ENCODE results near the gene BCORL1.

The BCORL1 gene

GRCh38 chrX:130024127-130024526 is 41.7 kb downstream of the BCORL1 start:
- Histone ChIP-seq H3K9ac (ENCODE audit: low read length) (no peak overlapping the region), H3K36me3 (ENCODE audit: control insufficient read depth, insufficient read depth, low read length) (no peaks in the 10 kb centered on the region), H3K4me3 (ENCODE audit: low read length) (no peak overlapping the region), H3K27me3 (ENCODE audit: control insufficient read depth, insufficient read depth, low read length) (no peaks in the 10 kb centered on the region), H3K9me3 (ENCODE audit: control insufficient read depth, low read length) (no peaks in the 10 kb centered on the region), H3K4me1 (ENCODE audit: control insufficient read depth, insufficient read depth, low read length) (peaks cover 5% of the 10 kb centered on the region)

GRCh38 chrX:130025256-130025655 is 42.8 kb downstream of the BCORL1 start:
- Histone ChIP-seq H3K27me3 (ENCODE audit: control insufficient read depth, insufficient read depth, low read length) (no peaks in the 10 kb centered on the region), H3K36me3 (ENCODE audit: control insufficient read depth, insufficient read depth, low read length) (no peaks in the 10 kb centered on the region)

GRCh38 chrX:130027569-130027968 is 45.1 kb downstream of the BCORL1 start:
- Histone ChIP-seq H3K27me3 (ENCODE audit: control insufficient read depth, insufficient read depth, low read length) (no peaks in the 10 kb centered on the region), H3K9ac (ENCODE audit: low read length) (no peak overlapping the region), H3K4me3 (ENCODE audit: low read length) (no peak overlapping the region), H3K4me1 (ENCODE audit: control insufficient read depth, insufficient read depth, low read length) (peaks cover 5% of the 10 kb centered on the region), H3K36me3 (ENCODE audit: control insufficient read depth, insufficient read depth, low read length) (no peaks in the 10 kb centered on the region), H3K9me3 (ENCODE audit: control insufficient read depth, low read length) (no peaks in the 10 kb centered on the region)

More at GRCh38 chrX:130025256-130025655, 42.8 kb downstream of the BCORL1 start:
- peaks cover 5% of the 10 kb centered on the region for H3K4me1 ChIP-seq (ENCODE audit: control insufficient read depth, insufficient read depth, low read length)
- H3K9me3 ChIP-seq (ENCODE audit: control insufficient read depth, low read length) = no peaks in the 10 kb centered on the region
- H3K4me3 ChIP-seq (ENCODE audit: low read length) = no peak overlapping the region
- no peak overlapping the region for H3K9ac ChIP-seq (ENCODE audit: low read length)

- H3K27me3 ChIP-seq (ENCODE audit: control insufficient read depth, insufficient read depth, low read length) = no peaks in the 10 kb centered on the region
- H3K36me3 ChIP-seq (ENCODE audit: control insufficient read depth, insufficient read depth, low read length) = no peaks in the 10 kb centered on the region
- H3K4me1 ChIP-seq (ENCODE audit: control insufficient read depth, insufficient read depth, low read length) = peaks cover 5% of the 10 kb centered on the region
- no peaks in the 10 kb centered on the region for H3K9me3 ChIP-seq (ENCODE audit: control insufficient read depth, low read length)
- H3K4me3 ChIP-seq (ENCODE audit: low read length) = no peak overlapping the region
- no peak overlapping the region for H3K9ac ChIP-seq (ENCODE audit: low read length)
Observed at GRCh38 chrX:130028196-130028595, 45.8 kb downstream of the BCORL1 start.

- Histone ChIP-seq H3K4me1 (ENCODE audit: control insufficient read depth, insufficient read depth, low read length) (no peaks in the 10 kb centered on the region), H3K9me3 (ENCODE audit: control insufficient read depth, low read length) (no peaks in the 10 kb centered on the region), H3K9ac (ENCODE audit: low read length) (no peak overlapping the region), H3K4me3 (ENCODE audit: low read length) (no peak overlapping the region), H3K27me3 (ENCODE audit: control insufficient read depth, insufficient read depth, low read length) (no peaks in the 10 kb centered on the region), H3K36me3 (ENCODE audit: control insufficient read depth, insufficient read depth, low read length) (no peaks in the 10 kb centered on the region)
Observed at GRCh38 chrX:130030826-130031225, 48.4 kb downstream of the BCORL1 start.

- H3K9ac ChIP-seq (ENCODE audit: low read length) = no peak overlapping the region
- H3K36me3 ChIP-seq (ENCODE audit: control insufficient read depth, insufficient read depth, low read length) = no peaks in the 10 kb centered on the region
- no peaks in the 10 kb centered on the region for H3K9me3 ChIP-seq (ENCODE audit: control insufficient read depth, low read length)
Observed at GRCh38 chrX:130032552-130032951, 50.1 kb downstream of the BCORL1 start.

GRCh38 chrX:130034178-130034577 is 51.7 kb downstream of the BCORL1 start:
- Histone ChIP-seq H3K9ac (ENCODE audit: low read length) (no peak overlapping the region), H3K27me3 (ENCODE audit: control insufficient read depth, insufficient read depth, low read length) (no peaks in the 10 kb centered on the region), H3K9me3 (ENCODE audit: control insufficient read depth, low read length) (no peaks in the 10 kb centered on the region), H3K4me3 (ENCODE audit: low read length) (no peak overlapping the region), H3K4me1 (ENCODE audit: control insufficient read depth, insufficient read depth, low read length) (no peaks in the 10 kb centered on the region), H3K36me3 (ENCODE audit: control insufficient read depth, insufficient read depth, low read length) (no peaks in the 10 kb centered on the region)

More at GRCh38 chrX:130032552-130032951, 50.1 kb downstream of the BCORL1 start:
- Histone ChIP-seq H3K27me3 (ENCODE audit: control insufficient read depth, insufficient read depth, low read length) (no peaks in the 10 kb centered on the region), H3K4me3 (ENCODE audit: low read length) (no peak overlapping the region), H3K4me1 (ENCODE audit: control insufficient read depth, insufficient read depth, low read length) (no peaks in the 10 kb centered on the region)

- Histone ChIP-seq H3K27me3 (ENCODE audit: control insufficient read depth, insufficient read depth, low read length) (no peaks in the 10 kb centered on the region), H3K9ac (ENCODE audit: low read length) (no peak overlapping the region), H3K9me3 (ENCODE audit: control insufficient read depth, low read length) (no peaks in the 10 kb centered on the region), H3K4me1 (ENCODE audit: control insufficient read depth, insufficient read depth, low read length) (no peaks in the 10 kb centered on the region), H3K4me3 (ENCODE audit: low read length) (no peak overlapping the region), H3K36me3 (ENCODE audit: control insufficient read depth, insufficient read depth, low read length) (no peaks in the 10 kb centered on the region)
Observed at GRCh38 chrX:130039847-130040246, 57.4 kb downstream of the BCORL1 start.

GRCh38 chrX:130047416-130047815 is 65.0 kb downstream of the BCORL1 start:
- Histone ChIP-seq H3K27me3 (ENCODE audit: control insufficient read depth, insufficient read depth, low read length) (no peaks in the 10 kb centered on the region), H3K4me3 (ENCODE audit: low read length) (no peak overlapping the region), H3K4me1 (ENCODE audit: control insufficient read depth, insufficient read depth, low read length) (no peaks in the 10 kb centered on the region), H3K9me3 (ENCODE audit: control insufficient read depth, low read length) (no peaks in the 10 kb centered on the region), H3K36me3 (ENCODE audit: control insufficient read depth, insufficient read depth, low read length) (no peaks in the 10 kb centered on the region), H3K9ac (ENCODE audit: low read length) (no peak overlapping the region)

GRCh38 chrX:130048686-130049222 is 66.3 kb downstream of the BCORL1 start:
- no peak overlapping the region for H3K9ac ChIP-seq (ENCODE audit: low read length)
- no peaks in the 10 kb centered on the region for H3K9me3 ChIP-seq (ENCODE audit: control insufficient read depth, low read length)
- H3K36me3 ChIP-seq (ENCODE audit: control insufficient read depth, insufficient read depth, low read length) = no peaks in the 10 kb centered on the region
- H3K4me3 ChIP-seq (ENCODE audit: low read length) = no peak overlapping the region
- no peaks in the 10 kb centered on the region for H3K27me3 ChIP-seq (ENCODE audit: control insufficient read depth, insufficient read depth, low read length)
- H3K4me1 ChIP-seq (ENCODE audit: control insufficient read depth, insufficient read depth, low read length) = no peaks in the 10 kb centered on the region

- Histone ChIP-seq H3K9ac (ENCODE audit: low read length) (no peak overlapping the region), H3K4me1 (ENCODE audit: control insufficient read depth, insufficient read depth, low read length) (no peaks in the 10 kb centered on the region), H3K27me3 (ENCODE audit: control insufficient read depth, insufficient read depth, low read length) (no peaks in the 10 kb centered on the region), H3K4me3 (ENCODE audit: low read length) (no peak overlapping the region), H3K9me3 (ENCODE audit: control insufficient read depth, low read length) (no peaks in the 10 kb centered on the region), H3K36me3 (ENCODE audit: control insufficient read depth, insufficient read depth, low read length) (no peaks in the 10 kb centered on the region)
Observed at GRCh38 chrX:130049821-130050220, 67.4 kb downstream of the BCORL1 start.

- Histone ChIP-seq H3K27me3 (ENCODE audit: control insufficient read depth, insufficient read depth, low read length) (no peaks in the 10 kb centered on the region), H3K36me3 (ENCODE audit: control insufficient read depth, insufficient read depth, low read length) (no peaks in the 10 kb centered on the region)
Observed at GRCh38 chrX:130051176-130051845, 68.9 kb downstream of the BCORL1 start.

More at GRCh38 chrX:130051176-130051845, 68.9 kb downstream of the BCORL1 start:
- Histone ChIP-seq H3K4me1 (ENCODE audit: control insufficient read depth, insufficient read depth, low read length) (no peaks in the 10 kb centered on the region), H3K9ac (ENCODE audit: low read length) (no peak overlapping the region), H3K4me3 (ENCODE audit: low read length) (no peak overlapping the region), H3K9me3 (ENCODE audit: control insufficient read depth, low read length) (no peaks in the 10 kb centered on the region)

All from mucosa of stomach (tissue), 1 donor.